GM23338 (cell line): Measurements from ENCODE around the gene FAM20C. TPM values are rescaled to one million over a fixed set of nuclear protein-coding genes. Genes with fewer than 3 reads are reported as not detected.

Experiments
- ATAC-seq: fragments of 200-7000 bp; cut with Tn5 transposase; 3 replicates; pipeline ENCODE4 v1.9.1; 2020
- DNase-seq: peaks from one replicate; pipeline ENCODE4 v3.0.0-alpha.2; 2015; ENCODE audit warnings: low spot score
- H2AFZ ChIP-seq: fragments of 200-600 bp; sonication (generic); 2 replicates; pipeline ENCODE4 v1.8.0; 2016; ENCODE audit warnings: antibody characterized with exemption, mild to moderate bottlenecking, moderate library complexity
- H3F3A ChIP-seq: fragments of 200-600 bp; sonication (generic); replicated peaks from 2 replicates; pipeline ENCODE4 v1.8.0; 2017; ENCODE audit warnings: antibody characterized with exemption, mixed run types, low read depth
- H3K27ac ChIP-seq: fragments of 200-600 bp; sonication (generic); 2 replicates; pipeline ENCODE4 v1.6.1; 2016; ENCODE audit warnings: low read depth
- H3K27me3 ChIP-seq: fragments of 200-600 bp; sonication (generic); 2 replicates; pipeline ENCODE4 v1.8.0; 2016; ENCODE audit warnings: mild to moderate bottlenecking, mixed run types, moderate library complexity; ENCODE audit not compliant: insufficient read depth
- H3K36me3 ChIP-seq: fragments of 200-600 bp; sonication (generic); 2 replicates; pipeline ENCODE4 v1.8.0; 2016; ENCODE audit warnings: mild to moderate bottlenecking; ENCODE audit not compliant: insufficient read depth
- H3K4me1 ChIP-seq: fragments of 200-600 bp; sonication (generic); 2 replicates; pipeline ENCODE4 v1.8.0; 2016; ENCODE audit warnings: mild to moderate bottlenecking, moderate library complexity; ENCODE audit not compliant: insufficient read depth
- H3K4me2 ChIP-seq: fragments of 200-600 bp; sonication (generic); 2 replicates; pipeline ENCODE4 v1.7.1; 2017; ENCODE audit warnings: mixed run types
- H3K4me3 ChIP-seq: fragments of 200-600 bp; sonication (generic); 2 replicates; pipeline ENCODE4 v1.6.1; 2016; ENCODE audit warnings: mixed run types
- H3K79me2 ChIP-seq: fragments of 200-600 bp; sonication (generic); replicated peaks from 2 replicates; pipeline ENCODE4 v1.8.0; 2017; ENCODE audit warnings: mild to moderate bottlenecking; ENCODE audit not compliant: insufficient read depth
- H3K9me2 ChIP-seq: fragments of 200-600 bp; sonication (generic); 2 replicates; pipeline ENCODE4 v1.8.0; 2017; ENCODE audit not compliant: insufficient read depth
- H4K20me1 ChIP-seq: fragments of 200-600 bp; sonication (generic); replicated peaks from 2 replicates; pipeline ENCODE4 v1.8.0; 2017; ENCODE audit warnings: mild to moderate bottlenecking; ENCODE audit not compliant: insufficient read depth
- H3K27ac Mint-ChIP-seq: 2 replicates; pipeline ENCODE4 v1.8.0; 2020; ENCODE audit warnings: inconsistent platforms, mild to moderate bottlenecking, moderate library complexity, mixed read lengths
- H3K27me3 Mint-ChIP-seq: 3 replicates; pipeline ENCODE4 v1.8.0; 2022; ENCODE audit warnings: low read depth, mild to moderate bottlenecking, moderate library complexity, mixed read lengths, inconsistent platforms; ENCODE audit not compliant: insufficient read depth, poor library complexity
- H3K36me3 Mint-ChIP-seq: 3 replicates; pipeline ENCODE4 v1.8.0; 2021; ENCODE audit warnings: low read depth, mild to moderate bottlenecking, inconsistent platforms, moderate library complexity, mixed read lengths
- H3K4me1 Mint-ChIP-seq: 3 replicates; pipeline ENCODE4 v1.8.0; 2020; ENCODE audit warnings: mild to moderate bottlenecking, inconsistent platforms, mixed read lengths
- H3K4me3 Mint-ChIP-seq: 3 replicates; pipeline ENCODE4 v1.8.0; 2021; ENCODE audit warnings: moderate library complexity, mild to moderate bottlenecking, inconsistent platforms, mixed read lengths
- H3K9me3 Mint-ChIP-seq: 3 replicates; pipeline ENCODE4 v1.8.0; 2020; ENCODE audit warnings: moderate library complexity, mild to moderate bottlenecking, inconsistent platforms, mixed read lengths
- CREB1 ChIP-seq: fragments of 250-450 bp; sonication (Bioruptor Pico); IDR thresholded peaks from 2 replicates; pipeline ENCODE4 v1.5.0; 2020; ENCODE audit warnings: low read depth, mild to moderate bottlenecking, moderate library complexity
- NANOG ChIP-seq: IDR thresholded peaks from 2 replicates; pipeline ENCODE4 v1.6.1; 2016; ENCODE audit warnings: antibody characterized with exemption, borderline replicate concordance
- POLR2AphosphoS5 ChIP-seq: IDR thresholded peaks from 2 replicates; pipeline ENCODE4 v1.6.1; 2016; ENCODE audit warnings: antibody characterized with exemption, low read depth
- ZNF114 ChIP-seq: fragments of 250-450 bp; sonication (Bioruptor Pico); IDR thresholded peaks from 2 replicates; pipeline ENCODE4 v1.5.0; 2020; ENCODE audit warnings: mild to moderate bottlenecking, moderate library complexity
- polyA plus RNA-seq: library from polyadenylated mRNA; unstranded; fragments of >200 nt; fragmentation: Nextera tagmentation; extraction: Ambion mirVana; gene quantifications from 2 replicates; pipeline ENCODE4 v1.2.1, GENCODE V29; 2016
- total RNA-seq: library from RNA; depleted of rRNA; stranded (reverse); fragments of >200 nt; shearing (Covaris generic); gene quantifications from 2 replicates; pipeline ENCODE4 v1.2.3, GENCODE V29; 2014
- TF ChIP-seq, protein P1 (sequence below): IDR thresholded peaks from 2 replicates; pipeline ENCODE4 v1.6.1; 2016; ENCODE audit warnings: antibody characterized with exemption
- TF ChIP-seq, protein P2 (sequence below): IDR thresholded peaks from one replicate; pipeline ENCODE4 v1.6.1; 2018; ENCODE audit warnings: antibody characterized with exemption; ENCODE audit not compliant: unreplicated experiment
- TF ChIP-seq, protein P3 (sequence below): fragments of 250-450 bp; sonication (Bioruptor Pico); IDR thresholded peaks from 2 replicates; pipeline ENCODE4 v1.5.0; 2020; ENCODE audit warnings: mild to moderate bottlenecking, moderate library complexity

FAM20C gene
- total and polyA plus RNA-seq, 2 experiments from 2014 or later = 7.6 to 24.8 TPM

DNA sequence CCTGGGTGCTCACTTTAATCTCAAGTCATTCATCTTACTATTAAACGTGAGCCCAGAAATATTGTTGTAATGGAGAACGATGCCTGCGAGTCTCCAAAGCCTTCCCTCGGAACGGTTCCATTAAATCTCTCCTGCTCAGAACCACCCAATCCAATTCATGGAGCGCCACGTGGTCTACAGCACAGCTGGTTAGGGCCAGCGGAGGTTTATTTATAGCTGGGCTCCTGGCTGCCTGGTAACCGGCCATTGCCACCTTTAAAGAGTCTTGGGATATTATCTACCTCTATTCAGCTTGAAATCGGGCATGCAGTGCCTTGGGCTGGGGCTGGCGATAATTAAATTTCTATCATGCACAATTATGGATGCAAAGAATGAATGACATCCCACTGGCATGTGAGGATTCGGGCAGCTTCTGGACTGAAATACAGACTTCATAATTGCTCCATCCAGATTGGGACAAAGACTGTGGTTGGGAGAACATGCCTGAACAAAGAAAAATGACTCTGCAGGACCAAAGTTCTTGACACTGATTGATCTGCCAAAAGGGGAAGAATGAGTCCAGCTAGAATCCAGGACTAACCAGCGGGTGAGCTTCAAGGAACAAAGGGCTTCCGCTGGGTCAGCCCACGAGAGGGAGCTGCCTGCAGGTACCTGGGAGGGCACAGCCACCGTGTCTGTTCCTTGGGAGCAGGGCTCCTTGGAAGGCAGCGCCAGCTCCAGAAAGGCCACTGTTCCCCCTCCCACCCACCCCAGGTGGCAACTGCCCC is 7.3 kb downstream of the FAM20C start:
- Histone ChIP-seq H3F3A (0 out of 2 replicates have a peak, but pooled peaks cover 5% of the 10 kb centered on the region), H2AFZ (no peak overlapping the region), H3K27me3 (no peaks in the 10 kb centered on the region), H3K27ac (no peak overlapping the region), H3K79me2 (peaks cover 20% of the 10 kb centered on the region), H3K36me3 (peaks cover 12% of the 10 kb centered on the region; the same call in 1 of the 2 replicates), H3K4me1 (peaks cover 5% of the 10 kb centered on the region), H3K4me3 (no peak overlapping the region), H4K20me1 (peaks cover 3% of the 10 kb centered on the region; the same call in 1 of the 2 replicates), H3K9me2 (no peaks in the 10 kb centered on the region), H3K4me2 (no peak overlapping the region)
- H3K27me3 Mint-ChIP-seq = peaks cover 25% of the 10 kb centered on the region
- no peak overlapping the region for H3K4me3 Mint-ChIP-seq
- H3K27ac Mint-ChIP-seq = 0 out of 2 replicates have a peak overlapping the region, but pooled peaks have one; percentile 17
- peaks cover 90% of the 10 kb centered on the region for H3K36me3 Mint-ChIP-seq
- DNase-seq (no peak), ATAC-seq (peak; percentile 38)
- H3K9me3 Mint-ChIP-seq = peaks cover 10% of the 10 kb centered on the region; the same call in 2 of the 3 replicates
- TF ChIP-seq, protein P1, sequence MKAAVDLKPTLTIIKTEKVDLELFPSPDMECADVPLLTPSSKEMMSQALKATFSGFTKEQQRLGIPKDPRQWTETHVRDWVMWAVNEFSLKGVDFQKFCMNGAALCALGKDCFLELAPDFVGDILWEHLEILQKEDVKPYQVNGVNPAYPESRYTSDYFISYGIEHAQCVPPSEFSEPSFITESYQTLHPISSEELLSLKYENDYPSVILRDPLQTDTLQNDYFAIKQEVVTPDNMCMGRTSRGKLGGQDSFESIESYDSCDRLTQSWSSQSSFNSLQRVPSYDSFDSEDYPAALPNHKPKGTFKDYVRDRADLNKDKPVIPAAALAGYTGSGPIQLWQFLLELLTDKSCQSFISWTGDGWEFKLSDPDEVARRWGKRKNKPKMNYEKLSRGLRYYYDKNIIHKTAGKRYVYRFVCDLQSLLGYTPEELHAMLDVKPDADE = no peak
- no peak for TF ChIP-seq POLR2AphosphoS5
- TF ChIP-seq, protein P2, sequence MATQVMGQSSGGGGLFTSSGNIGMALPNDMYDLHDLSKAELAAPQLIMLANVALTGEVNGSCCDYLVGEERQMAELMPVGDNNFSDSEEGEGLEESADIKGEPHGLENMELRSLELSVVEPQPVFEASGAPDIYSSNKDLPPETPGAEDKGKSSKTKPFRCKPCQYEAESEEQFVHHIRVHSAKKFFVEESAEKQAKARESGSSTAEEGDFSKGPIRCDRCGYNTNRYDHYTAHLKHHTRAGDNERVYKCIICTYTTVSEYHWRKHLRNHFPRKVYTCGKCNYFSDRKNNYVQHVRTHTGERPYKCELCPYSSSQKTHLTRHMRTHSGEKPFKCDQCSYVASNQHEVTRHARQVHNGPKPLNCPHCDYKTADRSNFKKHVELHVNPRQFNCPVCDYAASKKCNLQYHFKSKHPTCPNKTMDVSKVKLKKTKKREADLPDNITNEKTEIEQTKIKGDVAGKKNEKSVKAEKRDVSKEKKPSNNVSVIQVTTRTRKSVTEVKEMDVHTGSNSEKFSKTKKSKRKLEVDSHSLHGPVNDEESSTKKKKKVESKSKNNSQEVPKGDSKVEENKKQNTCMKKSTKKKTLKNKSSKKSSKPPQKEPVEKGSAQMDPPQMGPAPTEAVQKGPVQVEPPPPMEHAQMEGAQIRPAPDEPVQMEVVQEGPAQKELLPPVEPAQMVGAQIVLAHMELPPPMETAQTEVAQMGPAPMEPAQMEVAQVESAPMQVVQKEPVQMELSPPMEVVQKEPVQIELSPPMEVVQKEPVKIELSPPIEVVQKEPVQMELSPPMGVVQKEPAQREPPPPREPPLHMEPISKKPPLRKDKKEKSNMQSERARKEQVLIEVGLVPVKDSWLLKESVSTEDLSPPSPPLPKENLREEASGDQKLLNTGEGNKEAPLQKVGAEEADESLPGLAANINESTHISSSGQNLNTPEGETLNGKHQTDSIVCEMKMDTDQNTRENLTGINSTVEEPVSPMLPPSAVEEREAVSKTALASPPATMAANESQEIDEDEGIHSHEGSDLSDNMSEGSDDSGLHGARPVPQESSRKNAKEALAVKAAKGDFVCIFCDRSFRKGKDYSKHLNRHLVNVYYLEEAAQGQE = no peak
- no peak for TF ChIP-seq ZNF114 (CRISPR knock-in tag)
- TF ChIP-seq NANOG = no peak
- TF ChIP-seq CREB1 = no peak
- TF ChIP-seq, protein P3, sequence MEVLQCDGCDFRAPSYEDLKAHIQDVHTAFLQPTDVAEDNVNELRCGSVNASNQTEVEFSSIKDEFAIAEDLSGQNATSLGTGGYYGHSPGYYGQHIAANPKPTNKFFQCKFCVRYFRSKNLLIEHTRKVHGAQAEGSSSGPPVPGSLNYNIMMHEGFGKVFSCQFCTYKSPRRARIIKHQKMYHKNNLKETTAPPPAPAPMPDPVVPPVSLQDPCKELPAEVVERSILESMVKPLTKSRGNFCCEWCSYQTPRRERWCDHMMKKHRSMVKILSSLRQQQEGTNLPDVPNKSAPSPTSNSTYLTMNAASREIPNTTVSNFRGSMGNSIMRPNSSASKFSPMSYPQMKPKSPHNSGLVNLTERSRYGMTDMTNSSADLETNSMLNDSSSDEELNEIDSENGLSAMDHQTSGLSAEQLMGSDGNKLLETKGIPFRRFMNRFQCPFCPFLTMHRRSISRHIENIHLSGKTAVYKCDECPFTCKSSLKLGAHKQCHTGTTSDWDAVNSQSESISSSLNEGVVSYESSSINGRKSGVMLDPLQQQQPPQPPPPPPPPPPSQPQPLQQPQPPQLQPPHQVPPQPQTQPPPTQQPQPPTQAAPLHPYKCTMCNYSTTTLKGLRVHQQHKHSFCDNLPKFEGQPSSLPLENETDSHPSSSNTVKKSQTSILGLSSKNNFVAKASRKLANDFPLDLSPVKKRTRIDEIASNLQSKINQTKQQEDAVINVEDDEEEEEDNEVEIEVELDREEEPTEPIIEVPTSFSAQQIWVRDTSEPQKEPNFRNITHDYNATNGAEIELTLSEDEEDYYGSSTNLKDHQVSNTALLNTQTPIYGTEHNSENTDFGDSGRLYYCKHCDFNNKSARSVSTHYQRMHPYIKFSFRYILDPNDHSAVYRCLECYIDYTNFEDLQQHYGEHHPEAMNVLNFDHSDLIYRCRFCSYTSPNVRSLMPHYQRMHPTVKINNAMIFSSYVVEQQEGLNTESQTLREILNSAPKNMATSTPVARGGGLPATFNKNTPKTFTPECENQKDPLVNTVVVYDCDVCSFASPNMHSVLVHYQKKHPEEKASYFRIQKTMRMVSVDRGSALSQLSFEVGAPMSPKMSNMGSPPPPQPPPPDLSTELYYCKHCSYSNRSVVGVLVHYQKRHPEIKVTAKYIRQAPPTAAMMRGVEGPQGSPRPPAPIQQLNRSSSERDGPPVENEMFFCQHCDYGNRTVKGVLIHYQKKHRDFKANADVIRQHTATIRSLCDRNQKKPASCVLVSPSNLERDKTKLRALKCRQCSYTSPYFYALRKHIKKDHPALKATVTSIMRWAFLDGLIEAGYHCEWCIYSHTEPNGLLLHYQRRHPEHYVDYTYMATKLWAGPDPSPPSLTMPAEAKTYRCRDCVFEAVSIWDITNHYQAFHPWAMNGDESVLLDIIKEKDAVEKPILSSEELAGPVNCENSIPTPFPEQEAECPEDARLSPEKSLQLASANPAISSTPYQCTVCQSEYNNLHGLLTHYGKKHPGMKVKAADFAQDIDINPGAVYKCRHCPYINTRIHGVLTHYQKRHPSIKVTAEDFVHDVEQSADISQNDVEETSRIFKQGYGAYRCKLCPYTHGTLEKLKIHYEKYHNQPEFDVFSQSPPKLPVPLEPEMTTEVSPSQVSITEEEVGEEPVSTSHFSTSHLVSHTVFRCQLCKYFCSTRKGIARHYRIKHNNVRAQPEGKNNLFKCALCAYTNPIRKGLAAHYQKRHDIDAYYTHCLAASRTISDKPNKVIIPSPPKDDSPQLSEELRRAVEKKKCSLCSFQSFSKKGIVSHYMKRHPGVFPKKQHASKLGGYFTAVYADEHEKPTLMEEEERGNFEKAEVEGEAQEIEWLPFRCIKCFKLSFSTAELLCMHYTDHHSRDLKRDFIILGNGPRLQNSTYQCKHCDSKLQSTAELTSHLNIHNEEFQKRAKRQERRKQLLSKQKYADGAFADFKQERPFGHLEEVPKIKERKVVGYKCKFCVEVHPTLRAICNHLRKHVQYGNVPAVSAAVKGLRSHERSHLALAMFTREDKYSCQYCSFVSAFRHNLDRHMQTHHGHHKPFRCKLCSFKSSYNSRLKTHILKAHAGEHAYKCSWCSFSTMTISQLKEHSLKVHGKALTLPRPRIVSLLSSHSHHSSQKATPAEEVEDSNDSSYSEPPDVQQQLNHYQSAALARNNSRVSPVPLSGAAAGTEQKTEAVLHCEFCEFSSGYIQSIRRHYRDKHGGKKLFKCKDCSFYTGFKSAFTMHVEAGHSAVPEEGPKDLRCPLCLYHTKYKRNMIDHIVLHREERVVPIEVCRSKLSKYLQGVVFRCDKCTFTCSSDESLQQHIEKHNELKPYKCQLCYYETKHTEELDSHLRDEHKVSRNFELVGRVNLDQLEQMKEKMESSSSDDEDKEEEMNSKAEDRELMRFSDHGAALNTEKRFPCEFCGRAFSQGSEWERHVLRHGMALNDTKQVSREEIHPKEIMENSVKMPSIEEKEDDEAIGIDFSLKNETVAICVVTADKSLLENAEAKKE (CRISPR knock-in tag) = no peak
- H3K4me1 Mint-ChIP-seq = peaks cover 27% of the 10 kb centered on the region
